Measurements from ENCODE around the gene STK32B.

DNA sequence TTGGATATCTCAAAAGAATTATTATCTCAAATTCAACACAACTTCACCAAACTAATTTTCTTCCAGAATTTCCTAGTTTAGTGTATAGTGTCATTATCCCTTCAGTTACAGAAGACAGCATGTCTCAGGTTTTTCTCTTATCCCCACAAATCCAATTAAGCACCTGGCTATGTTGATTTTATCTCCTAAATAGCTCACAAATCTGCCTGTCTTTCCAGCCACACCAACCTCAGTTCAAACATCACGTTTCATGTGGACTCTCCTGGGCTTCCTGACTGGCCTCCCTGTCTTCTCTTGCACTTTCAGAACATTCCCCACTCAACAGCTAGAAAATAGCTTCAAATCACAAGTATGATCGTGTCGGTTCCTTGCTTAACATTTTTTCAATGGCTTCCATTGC, 14.8 kb downstream of the STK32B start:
- TF ChIP-seq, protein P1, sequence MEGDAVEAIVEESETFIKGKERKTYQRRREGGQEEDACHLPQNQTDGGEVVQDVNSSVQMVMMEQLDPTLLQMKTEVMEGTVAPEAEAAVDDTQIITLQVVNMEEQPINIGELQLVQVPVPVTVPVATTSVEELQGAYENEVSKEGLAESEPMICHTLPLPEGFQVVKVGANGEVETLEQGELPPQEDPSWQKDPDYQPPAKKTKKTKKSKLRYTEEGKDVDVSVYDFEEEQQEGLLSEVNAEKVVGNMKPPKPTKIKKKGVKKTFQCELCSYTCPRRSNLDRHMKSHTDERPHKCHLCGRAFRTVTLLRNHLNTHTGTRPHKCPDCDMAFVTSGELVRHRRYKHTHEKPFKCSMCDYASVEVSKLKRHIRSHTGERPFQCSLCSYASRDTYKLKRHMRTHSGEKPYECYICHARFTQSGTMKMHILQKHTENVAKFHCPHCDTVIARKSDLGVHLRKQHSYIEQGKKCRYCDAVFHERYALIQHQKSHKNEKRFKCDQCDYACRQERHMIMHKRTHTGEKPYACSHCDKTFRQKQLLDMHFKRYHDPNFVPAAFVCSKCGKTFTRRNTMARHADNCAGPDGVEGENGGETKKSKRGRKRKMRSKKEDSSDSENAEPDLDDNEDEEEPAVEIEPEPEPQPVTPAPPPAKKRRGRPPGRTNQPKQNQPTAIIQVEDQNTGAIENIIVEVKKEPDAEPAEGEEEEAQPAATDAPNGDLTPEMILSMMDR (IDR thresholded peaks at IDR 0.05), result no peak
- no peak for TF ChIP-seq POLR2A (IDR thresholded peaks at IDR 0.05)
